B cell (primary cell): ENCODE results near the gene NWD2. TPM values are rescaled to one million over a fixed set of nuclear protein-coding genes. Genes with fewer than 3 reads are reported as not detected.

ENCODE experiments used
- ATAC-seq: fragments of 200-7000 bp; cut with Tn5 transposase; one replicate; pipeline ENCODE4 v1.10.0; 2021; ENCODE audit warnings: low read depth, mild to moderate bottlenecking, moderate number of reproducible peaks, moderate library complexity
- CTCF ChIA-PET: fragments of 350-600 bp; sonication (Branson Sonifier 250); formaldehyde crosslinking; loops from one replicate; lab custom pipeline; 2021; ENCODE audit warnings: antibody characterized with exemption, inconsistent platforms; lab: Charles Lee
- POLR2A ChIA-PET: fragments of 350-600 bp; sonication (Branson Sonifier 250); formaldehyde crosslinking; loops from one replicate; lab custom pipeline; 2021; ENCODE audit warnings: antibody characterized with exemption; lab: Charles Lee
- DNase-seq: peaks from one replicate; pipeline ENCODE4 v3.0.0; 2013
- H2AFZ ChIP-seq: 2 replicates; pipeline ENCODE4 v1.6.1; 2012; ENCODE audit warnings: mild to moderate bottlenecking, low read depth, low read length; ENCODE audit not compliant: insufficient read depth, poor library complexity, severe bottlenecking
- H3K27ac ChIP-seq, 2 donors: 1 replicate in 1 of 2; 2 replicates in 1 of 2; pipeline ENCODE4 v1.5.1; 2012 to 2013; ENCODE audit warnings: low read length in 2 of 2, mild to moderate bottlenecking in 2 of 2, moderate library complexity in 1 of 2
- H3K27me3 ChIP-seq, 4 experiments: fragments of 200-600 bp in 1 of 4; sonication (generic) in 1 of 4; replicated peaks in 1 of 4; 1 replicate in 2 of 4; 2 replicates in 2 of 4; pipeline versions ENCODE4 v1.6.1 to v1.7.0; 2013 to 2016; ENCODE audit warnings: low read length in 3 of 4, mild to moderate bottlenecking in 2 of 4, mixed read lengths in 1 of 4, moderate library complexity in 1 of 4; ENCODE audit not compliant: insufficient read depth in 4 of 4, control insufficient read depth in 3 of 4; ENCODE audit errors: control extremely low read depth in 1 of 4
- H3K36me3 ChIP-seq, 2 experiments: replicated peaks in 1 of 2; 1 replicate in 1 of 2; 2 replicates in 1 of 2; pipeline versions ENCODE4 v1.6.1 to v1.7.1; 2013; ENCODE audit warnings: low read length in 1 of 2; ENCODE audit not compliant: insufficient read depth in 2 of 2, control insufficient read depth in 1 of 2; ENCODE audit errors: control extremely low read depth in 1 of 2, extremely low read depth in 1 of 2
- H3K4me1 ChIP-seq, 2 donors: fragments of 200-600 bp in 1 of 2; sonication (generic) in 1 of 2; 1 replicate in 1 of 2; 2 replicates in 1 of 2; pipeline versions ENCODE4 v1.5.1 to v1.6.1; 2013 to 2017; ENCODE audit warnings: low read length in 2 of 2; ENCODE audit not compliant: control insufficient read depth in 2 of 2, insufficient read depth in 2 of 2
- H3K4me2 ChIP-seq: replicated peaks from 2 replicates; pipeline ENCODE3; 2012; ENCODE audit warnings: mild to moderate bottlenecking, low read depth, low read length; ENCODE audit not compliant: poor library complexity, severe bottlenecking
- H3K4me3 ChIP-seq, 5 experiments: fragments of 200-600 bp in 1 of 5; sonication (generic) in 1 of 5; 1 replicate in 3 of 5; 2 replicates in 2 of 5; pipeline versions ENCODE4 v1.5.1 to v1.7.0; 2011 to 2016; ENCODE audit warnings: low read length in 4 of 5, mild to moderate bottlenecking in 4 of 5, low read depth in 2 of 5, control low read depth in 1 of 5, moderate library complexity in 1 of 5; ENCODE audit not compliant: insufficient read depth in 1 of 5; ENCODE audit errors: control extremely low read depth in 1 of 5, extremely low read depth in 1 of 5
- H3K79me2 ChIP-seq: fragments of 200-600 bp; sonication (generic); one replicate; pipeline ENCODE4 v1.6.0; 2016; ENCODE audit warnings: low read length; ENCODE audit not compliant: control insufficient read depth, insufficient read depth
- H3K9ac ChIP-seq: fragments of 200-600 bp; sonication (generic); 2 replicates; pipeline ENCODE4 v1.6.1; 2017; ENCODE audit warnings: mild to moderate bottlenecking, low read length, moderate library complexity
- H3K9me3 ChIP-seq, 3 donors: one replicate each; pipeline versions ENCODE4 v1.6.1 to v1.7.1; 2013; ENCODE audit warnings: low read length in 2 of 3; ENCODE audit not compliant: control insufficient read depth in 2 of 3, insufficient read depth in 1 of 3; ENCODE audit errors: control extremely low read depth in 1 of 3
- H4K20me1 ChIP-seq: 2 replicates; pipeline ENCODE4 v1.6.0; 2012; ENCODE audit warnings: mild to moderate bottlenecking, low read length; ENCODE audit not compliant: insufficient read depth, control insufficient read depth, poor library complexity, severe bottlenecking
- H3K27ac Mint-ChIP-seq: one replicate; pipeline ENCODE4 v1.8.0; 2021; ENCODE audit warnings: mixed read lengths
- H3K27me3 Mint-ChIP-seq: one replicate; pipeline ENCODE4 v1.8.0; 2021; ENCODE audit warnings: mixed read lengths
- H3K4me1 Mint-ChIP-seq: one replicate; pipeline ENCODE4 v1.8.0; 2021; ENCODE audit warnings: mixed read lengths
- H3K4me3 Mint-ChIP-seq: one replicate; pipeline ENCODE4 v1.8.0; 2021; ENCODE audit warnings: mixed read lengths
- H3K9me3 Mint-ChIP-seq: one replicate; pipeline ENCODE4 v1.8.0; 2022; ENCODE audit warnings: mixed read lengths; ENCODE audit not compliant: insufficient read depth
- CTCF ChIP-seq: fragments of 200-600 bp; IDR thresholded peaks from one replicate; pipeline ENCODE4 v1.8.0; 2022; ENCODE audit warnings: antibody characterized with exemption, mild to moderate bottlenecking
- EZH2 ChIP-seq: IDR thresholded peaks from 2 replicates; pipeline ENCODE4 v1.6.1; 2012; ENCODE audit warnings: borderline replicate concordance, low read depth, mild to moderate bottlenecking, moderate library complexity, low read length; ENCODE audit not compliant: insufficient read depth, poor library complexity, severe bottlenecking
- WGBS: methylation state at CpG from one replicate; pipeline ENCODE4 v1.1.5; 2013; ENCODE audit warnings: missing lambda C conversion rate; ENCODE audit not compliant: insufficient coverage; 5-methylcytosine and 5-hydroxymethylcytosine counted together
- intact Hi-C: fragments of 100-400 bp; cut with micrococcal nuclease; formaldehyde crosslinking; loops from one replicate; pipeline ENCODE4 v1.10.0; 2022
- polyA plus RNA-seq: library from polyadenylated mRNA; depleted of rRNA; stranded (reverse); fragments of >200 nt; gene quantifications from 2 replicates; pipeline ENCODE4 v1.2.3, GENCODE V29; 2012
- total RNA-seq, 2 donors: library from RNA; stranded (reverse); fragments of 120-200 nt in 1 of 2; gene quantifications; 1 replicate in 1 of 2; 2 replicates in 1 of 2; pipeline versions ENCODE4 v1.2.3 to v1.2.4, GENCODE V29; 2013 to 2022

Gene NWD2
- total and polyA plus RNA-seq, 2 donors (not counting 1 experiment from before 2014, with no cell fraction given): not detected

GRCh38 chr4:37279121-37279520, 34.6 kb downstream of the NWD2 start:
- no peak overlapping the region for H3K4me3 Mint-ChIP-seq
- TF ChIP-seq CTCF (no peak), EZH2 (no peak)
- no CpG with 5 or more reads among the region's 1 CpG for WGBS
- H3K27me3 Mint-ChIP-seq: no peaks in the 10 kb centered on the region
- ChIA-PET POLR2A (no interaction called here), CTCF (no interaction called here)
- intact Hi-C loops: no loop called here
- H3K4me1 Mint-ChIP-seq: no peaks in the 10 kb centered on the region
- no peak overlapping the region for H3K27ac ChIP-seq
- H3K79me2 ChIP-seq: no peaks in the 10 kb centered on the region
- no peaks in the 10 kb centered on the region for H4K20me1 ChIP-seq
- no peak overlapping the region for H3K9ac ChIP-seq
- no peak overlapping the region for H3K4me3 ChIP-seq
- DNase-seq (no peak), ATAC-seq (no peak)
- peaks cover 0 to 5% (median 0%) of the 10 kb centered on the region in 3 donors for H3K9me3 ChIP-seq
- no peak overlapping the region for H3K27ac Mint-ChIP-seq
- H3K9me3 Mint-ChIP-seq: no peaks in the 10 kb centered on the region
- no peaks in the 10 kb centered on the region for H3K4me1 ChIP-seq
- no peaks in the 10 kb centered on the region for H3K36me3 ChIP-seq
- H3K4me2 ChIP-seq: no peak overlapping the region
- no peak overlapping the region for H2AFZ ChIP-seq
- H3K27me3 ChIP-seq: no peaks in the 10 kb centered on the region

- Histone ChIP-seq H3K9me3 (peaks cover 0 to 5% (median 0%) of the 10 kb centered on the region in 3 donors), H3K4me2 (no peak overlapping the region), H4K20me1 (no peaks in the 10 kb centered on the region), H3K36me3 (no peaks in the 10 kb centered on the region), H3K4me1 (no peaks in the 10 kb centered on the region), H3K79me2 (no peaks in the 10 kb centered on the region), H3K27ac (no peak overlapping the region), H2AFZ (no peak overlapping the region), H3K4me3 (no peak overlapping the region), H3K9ac (no peak overlapping the region), H3K27me3 (no peaks in the 10 kb centered on the region)
- Mint-ChIP-seq H3K27ac (no peak overlapping the region), H3K4me1 (no peaks in the 10 kb centered on the region), H3K27me3 (no peaks in the 10 kb centered on the region), H3K4me3 (no peak overlapping the region), H3K9me3 (no peaks in the 10 kb centered on the region)
- DNase-seq: no peak
- ChIA-PET POLR2A (no interaction called here), CTCF (no interaction called here)
- ATAC-seq: no peak
- TF ChIP-seq CTCF (no peak), EZH2 (no peak)
- 88% methylated on average over 1 of the region's 6 CpGs for WGBS
- intact Hi-C loops: no loop called here
Measured at GRCh38 chr4:37279894-37280592, 35.5 kb downstream of the NWD2 start.
